ENCODE data around the gene SNX10. TPM values are rescaled to one million over a fixed set of nuclear protein-coding genes. Genes with fewer than 3 reads are reported as not detected.
A peak's percentile ranks its signal among the peaks of the same experiment; 100 is the strongest.

SNX10 gene
- total RNA-seq, 3 donors from 2014 or later (not counting 1 experiment from before 2014, with no cell fraction given): 17.2 to 26.8 (median 21.3) TPM

DNA sequence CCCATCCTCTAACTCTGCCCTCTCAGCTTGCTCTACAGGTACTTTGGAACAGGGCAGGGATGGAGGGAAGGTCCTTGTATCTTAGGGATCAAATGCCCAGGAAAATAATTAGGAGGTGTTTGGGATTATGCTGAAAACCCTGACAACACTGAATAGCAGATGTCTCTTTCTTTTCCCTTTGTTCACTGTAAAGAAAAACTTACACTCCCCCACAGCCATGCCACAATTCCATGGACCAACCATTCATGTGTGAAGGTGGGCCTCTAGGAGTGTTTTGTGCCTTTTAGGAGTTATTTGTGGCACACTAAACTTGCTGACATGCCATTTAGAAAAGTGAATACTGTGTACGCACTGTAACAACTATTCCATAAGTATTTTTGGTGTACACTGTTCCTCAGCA is 108.1 kb downstream of the SNX10 start:
- no peaks in the 10 kb centered on the region for H3K9me3 Mint-ChIP-seq
- DNase-seq (no peak), ATAC-seq (no peak)
- H3K4me1 ChIP-seq (ENCODE audit: control insufficient read depth, insufficient read depth, low read length): peaks cover 17% of the 10 kb centered on the region
- intact Hi-C loops (cut with micrococcal nuclease): no loop called here
- WGBS (ENCODE audit: insufficient coverage): 100% methylated on average over 1 of the region's 1 CpG
- H3K4me3 Mint-ChIP-seq: peak overlapping the region; percentile 96
- no peak overlapping the region for H3K27ac Mint-ChIP-seq
- H3K4me3 ChIP-seq (ENCODE audit: low read length): no peak overlapping the region
- no peak overlapping the region for H3K27ac ChIP-seq (ENCODE audit: low read length)
- peaks cover 3% of the 10 kb centered on the region for H3K27me3 ChIP-seq (ENCODE audit: control insufficient read depth, insufficient read depth, low read length)
- H3K4me1 Mint-ChIP-seq: peaks cover 18 to 19% of the 10 kb centered on the region in 2 donors
- TF ChIP-seq, protein P1, sequence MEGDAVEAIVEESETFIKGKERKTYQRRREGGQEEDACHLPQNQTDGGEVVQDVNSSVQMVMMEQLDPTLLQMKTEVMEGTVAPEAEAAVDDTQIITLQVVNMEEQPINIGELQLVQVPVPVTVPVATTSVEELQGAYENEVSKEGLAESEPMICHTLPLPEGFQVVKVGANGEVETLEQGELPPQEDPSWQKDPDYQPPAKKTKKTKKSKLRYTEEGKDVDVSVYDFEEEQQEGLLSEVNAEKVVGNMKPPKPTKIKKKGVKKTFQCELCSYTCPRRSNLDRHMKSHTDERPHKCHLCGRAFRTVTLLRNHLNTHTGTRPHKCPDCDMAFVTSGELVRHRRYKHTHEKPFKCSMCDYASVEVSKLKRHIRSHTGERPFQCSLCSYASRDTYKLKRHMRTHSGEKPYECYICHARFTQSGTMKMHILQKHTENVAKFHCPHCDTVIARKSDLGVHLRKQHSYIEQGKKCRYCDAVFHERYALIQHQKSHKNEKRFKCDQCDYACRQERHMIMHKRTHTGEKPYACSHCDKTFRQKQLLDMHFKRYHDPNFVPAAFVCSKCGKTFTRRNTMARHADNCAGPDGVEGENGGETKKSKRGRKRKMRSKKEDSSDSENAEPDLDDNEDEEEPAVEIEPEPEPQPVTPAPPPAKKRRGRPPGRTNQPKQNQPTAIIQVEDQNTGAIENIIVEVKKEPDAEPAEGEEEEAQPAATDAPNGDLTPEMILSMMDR (IDR thresholded peaks at IDR 0.05): no peak
- peaks cover 26 to 36% of the 10 kb centered on the region in 2 donors for H3K27me3 Mint-ChIP-seq (ENCODE audit: low read depth in 2 of 2)
- no peaks in the 10 kb centered on the region for H3K36me3 ChIP-seq (ENCODE audit: control insufficient read depth, insufficient read depth, low read length)
- no peaks in the 10 kb centered on the region for H3K9me3 ChIP-seq (ENCODE audit: control insufficient read depth, insufficient read depth, low read length)
- no peaks in the 10 kb centered on the region for H3K36me3 Mint-ChIP-seq

DNA sequence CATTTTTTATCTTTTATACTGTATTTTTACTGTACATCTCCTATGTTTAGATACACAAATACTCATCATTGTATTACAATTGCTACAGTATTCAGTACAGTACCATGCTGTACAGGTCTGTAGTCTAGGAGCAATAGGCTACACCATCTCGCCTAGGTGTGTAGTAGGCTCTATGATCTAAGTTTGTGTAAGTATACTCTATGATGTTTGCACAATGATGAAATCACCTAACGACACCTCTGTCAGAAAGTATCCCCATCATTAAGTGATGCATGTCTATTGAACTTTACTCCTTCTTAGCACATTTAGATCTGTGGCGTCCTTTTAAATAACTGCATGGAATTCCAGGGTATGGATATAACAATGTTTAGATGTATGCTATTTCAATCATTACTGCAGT is 112.0 kb downstream of the SNX10 start:
- Histone ChIP-seq H3K4me3 (ENCODE audit: low read length) (no peak overlapping the region), H3K27me3 (ENCODE audit: control insufficient read depth, insufficient read depth, low read length) (peaks cover 2% of the 10 kb centered on the region), H3K36me3 (ENCODE audit: control insufficient read depth, insufficient read depth, low read length) (no peaks in the 10 kb centered on the region), H3K9me3 (ENCODE audit: control insufficient read depth, insufficient read depth, low read length) (no peaks in the 10 kb centered on the region), H3K4me1 (ENCODE audit: control insufficient read depth, insufficient read depth, low read length) (peaks cover 10% of the 10 kb centered on the region), H3K27ac (ENCODE audit: low read length) (no peak overlapping the region)
- no peak for ATAC-seq
- Mint-ChIP-seq H3K9me3 (no peaks in the 10 kb centered on the region), H3K27me3 (ENCODE audit: low read depth in 2 of 2) (peaks cover 18 to 39% of the 10 kb centered on the region in 2 donors), H3K4me1 (peaks cover 10 to 11% of the 10 kb centered on the region in 2 donors), H3K4me3 (no peak overlapping the region), H3K36me3 (no peaks in the 10 kb centered on the region), H3K27ac (no peak overlapping the region)
- intact Hi-C loops (cut with micrococcal nuclease): no loop called here
- no peak for DNase-seq
- WGBS (ENCODE audit: insufficient coverage): 100% methylated on average over 1 of the region's 3 CpGs
- TF ChIP-seq, protein P1 (IDR thresholded peaks at IDR 0.05): no peak

DNA sequence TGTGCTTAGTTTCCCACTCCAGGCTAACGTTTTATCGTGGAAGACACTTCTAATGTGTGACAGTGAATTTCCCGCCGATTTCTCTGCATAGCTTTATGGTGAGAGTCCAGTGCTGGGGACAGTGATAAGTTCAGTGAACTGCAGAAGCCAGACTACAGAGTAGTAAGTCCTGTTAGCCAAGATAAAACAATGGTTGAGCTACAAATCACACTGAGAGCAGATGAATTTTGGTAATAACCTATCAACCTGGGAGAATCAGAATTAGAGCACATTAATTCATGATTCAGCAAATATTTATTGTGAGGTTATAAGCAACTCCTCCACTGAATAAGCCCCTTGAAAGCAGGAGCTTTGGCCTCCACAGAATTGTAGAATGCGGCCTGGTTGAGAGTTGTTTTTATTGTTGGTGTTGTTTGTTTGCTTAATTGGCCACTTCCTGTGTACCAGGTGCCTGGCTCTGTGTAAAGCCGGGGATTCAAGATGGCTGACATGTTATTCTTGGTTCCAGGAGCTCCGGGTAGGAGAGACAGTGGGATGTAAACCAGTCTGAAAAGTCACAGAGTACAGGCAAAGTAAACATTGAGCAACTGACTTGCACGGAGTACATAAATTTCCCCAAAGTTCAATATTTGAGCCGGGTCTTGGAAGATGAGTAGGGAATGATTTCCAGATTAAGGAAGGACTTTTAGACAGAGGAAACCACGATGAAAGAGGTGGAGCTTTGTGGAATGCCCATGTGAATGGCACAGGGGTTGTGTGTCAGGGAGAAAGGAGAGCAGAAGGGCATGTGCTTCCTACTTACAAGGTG is 112.7 kb downstream of the SNX10 start:
- Histone ChIP-seq H3K9me3 (ENCODE audit: control insufficient read depth, insufficient read depth, low read length) (no peaks in the 10 kb centered on the region), H3K4me3 (ENCODE audit: low read length) (no peak overlapping the region), H3K4me1 (ENCODE audit: control insufficient read depth, insufficient read depth, low read length) (peaks cover 3% of the 10 kb centered on the region), H3K27ac (ENCODE audit: low read length) (no peak overlapping the region), H3K27me3 (ENCODE audit: control insufficient read depth, insufficient read depth, low read length) (peaks cover 2% of the 10 kb centered on the region), H3K36me3 (ENCODE audit: control insufficient read depth, insufficient read depth, low read length) (no peaks in the 10 kb centered on the region)
- Mint-ChIP-seq H3K9me3 (no peaks in the 10 kb centered on the region), H3K4me1 (peaks cover 2 to 4% of the 10 kb centered on the region in 2 donors), H3K27ac (no peak overlapping the region), H3K27me3 (ENCODE audit: low read depth in 2 of 2) (peaks cover 14 to 32% of the 10 kb centered on the region in 2 donors), H3K36me3 (no peaks in the 10 kb centered on the region), H3K4me3 (no peak overlapping the region)
- intact Hi-C loops (cut with micrococcal nuclease): no loop called here
- DNase-seq (no peak), ATAC-seq (no peak)
- TF ChIP-seq, protein P1 (IDR thresholded peaks at IDR 0.05): no peak
- WGBS (ENCODE audit: insufficient coverage): 86% methylated on average over 10 of the region's 10 CpGs
